Ascending aorta (tissue), 2 donors: ENCODE data around the gene CXCL9. TPM values are rescaled to one million over a fixed set of nuclear protein-coding genes. Genes with fewer than 3 reads are reported as not detected.

ENCODE experiments used
- DNase-seq, 2 donors: peaks; one replicate each; pipeline ENCODE4 v3.0.0-alpha.2; 2019; ENCODE audit warnings: low spot score in 2 of 2
- H3K27ac ChIP-seq, 2 donors: fragments of 200-600 bp; sonication (generic); one replicate each; pipeline ENCODE4 v1.5.1; 2016 to 2017; ENCODE audit warnings: mild to moderate bottlenecking in 1 of 2
- H3K27me3 ChIP-seq: fragments of 200-600 bp; sonication (generic); one replicate; pipeline ENCODE4 v1.5.1; 2017
- H3K36me3 ChIP-seq, 2 donors: fragments of 200-600 bp; sonication (generic); one replicate each; pipeline ENCODE4 v1.5.1; 2016
- H3K4me1 ChIP-seq, 2 donors: fragments of 200-600 bp; sonication (generic); one replicate each; pipeline ENCODE4 v1.5.1; 2016 to 2017; ENCODE audit warnings: mild to moderate bottlenecking in 1 of 2
- H3K4me3 ChIP-seq, 2 donors: fragments of 200-600 bp; sonication (generic); one replicate each; pipeline ENCODE4 v1.5.1; 2016 to 2017; ENCODE audit warnings: mild to moderate bottlenecking in 1 of 2
- H3K9me3 ChIP-seq, 2 donors: fragments of 200-600 bp; sonication (generic); one replicate each; pipeline ENCODE4 v1.5.1; 2016
- intact Hi-C: fragments of 100-400 bp; cut with DNase I; formaldehyde crosslinking; loops from one replicate; pipeline ENCODE4 v1.15.1; 2023
- total RNA-seq: library from RNA; depleted of rRNA; stranded (reverse); fragments of >200 nt; gene quantifications from one replicate; pipeline ENCODE4 v1.1.0, GENCODE V29; 2016
- TF ChIP-seq, protein P1 (sequence below), 3 experiments: fragments of 200-600 bp in 2 of 3; fragments of 450-650 bp in 1 of 3; sonication (generic) in 2 of 3; IDR thresholded peaks; one replicate each; pipeline ENCODE4 v1.5.1; 2016 to 2019; ENCODE audit warnings: antibody characterized with exemption in 3 of 3, mild to moderate bottlenecking in 1 of 3, moderate library complexity in 1 of 3

Gene CXCL9
- total RNA-seq, 1 donor from 2014 or later: 0.21 TPM

DNA sequence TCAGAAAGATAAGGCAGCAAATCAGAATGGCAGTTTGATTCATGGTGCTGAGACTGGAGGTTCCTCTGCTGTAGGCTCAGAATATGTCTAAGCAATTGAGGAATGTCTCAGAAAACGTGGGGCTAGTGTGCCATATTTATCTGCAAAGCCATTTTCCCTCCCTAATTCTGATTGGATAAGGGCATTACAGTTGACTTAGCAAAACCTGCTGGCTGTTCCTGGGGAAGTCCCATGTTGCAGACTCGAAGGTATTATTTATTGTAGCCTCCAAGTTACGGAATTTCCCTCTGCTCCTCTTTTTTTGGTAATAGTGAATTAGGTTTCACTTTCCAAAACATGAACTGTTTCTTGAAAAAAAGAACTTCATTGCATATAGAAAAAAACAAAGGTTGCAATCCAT lies 16.1 kb upstream of the CXCL9 start, which contains the start of gene CXCL10:
TSS of gene CXCL10 (minus strand) at position 109 of the 400 bp plus-strand sequence. CDS start at position 43, 66 bp downstream.
- no peak within 1 kb of the TSS for H3K27ac ChIP-seq
- TF ChIP-seq, protein P1, sequence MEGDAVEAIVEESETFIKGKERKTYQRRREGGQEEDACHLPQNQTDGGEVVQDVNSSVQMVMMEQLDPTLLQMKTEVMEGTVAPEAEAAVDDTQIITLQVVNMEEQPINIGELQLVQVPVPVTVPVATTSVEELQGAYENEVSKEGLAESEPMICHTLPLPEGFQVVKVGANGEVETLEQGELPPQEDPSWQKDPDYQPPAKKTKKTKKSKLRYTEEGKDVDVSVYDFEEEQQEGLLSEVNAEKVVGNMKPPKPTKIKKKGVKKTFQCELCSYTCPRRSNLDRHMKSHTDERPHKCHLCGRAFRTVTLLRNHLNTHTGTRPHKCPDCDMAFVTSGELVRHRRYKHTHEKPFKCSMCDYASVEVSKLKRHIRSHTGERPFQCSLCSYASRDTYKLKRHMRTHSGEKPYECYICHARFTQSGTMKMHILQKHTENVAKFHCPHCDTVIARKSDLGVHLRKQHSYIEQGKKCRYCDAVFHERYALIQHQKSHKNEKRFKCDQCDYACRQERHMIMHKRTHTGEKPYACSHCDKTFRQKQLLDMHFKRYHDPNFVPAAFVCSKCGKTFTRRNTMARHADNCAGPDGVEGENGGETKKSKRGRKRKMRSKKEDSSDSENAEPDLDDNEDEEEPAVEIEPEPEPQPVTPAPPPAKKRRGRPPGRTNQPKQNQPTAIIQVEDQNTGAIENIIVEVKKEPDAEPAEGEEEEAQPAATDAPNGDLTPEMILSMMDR (IDR thresholded peaks at IDR 0.05): no peak
- H3K4me1 ChIP-seq: no peaks in the 10 kb centered on the region
- H3K36me3 ChIP-seq: no peaks in the 10 kb centered on the region
- intact Hi-C loops: no loop called here
- no peak for DNase-seq
- no peak within 1 kb of the TSS for H3K4me3 ChIP-seq
- no peaks in the 10 kb centered on the region for H3K9me3 ChIP-seq
- H3K27me3 ChIP-seq: no peaks in the 10 kb centered on the region

DNA sequence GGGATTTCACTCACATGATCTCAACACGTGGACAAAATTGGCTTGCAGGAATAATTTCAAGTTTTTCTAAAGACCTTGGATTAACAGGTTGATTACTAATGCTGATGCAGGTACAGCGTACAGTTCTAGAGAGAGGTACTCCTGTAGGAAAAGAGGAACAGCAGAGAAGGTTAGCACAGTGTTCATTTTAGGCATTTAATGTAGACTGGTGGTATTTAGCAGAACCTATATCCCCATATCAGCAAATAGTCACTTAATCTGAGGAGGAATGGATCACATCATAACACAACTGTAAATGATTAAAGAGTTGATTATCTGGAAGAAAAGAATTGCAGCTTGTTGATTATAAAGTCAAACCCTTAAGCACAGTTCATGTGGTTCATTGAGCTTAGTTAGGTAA lies 15.4 kb upstream of the CXCL9 start:
- H3K4me3 ChIP-seq: no peak overlapping the region
- DNase-seq: no peak
- TF ChIP-seq, protein P1 (IDR thresholded peaks at IDR 0.05): no peak
- no peaks in the 10 kb centered on the region for H3K4me1 ChIP-seq
- no peaks in the 10 kb centered on the region for H3K36me3 ChIP-seq
- intact Hi-C loops: no loop called here
- no peak overlapping the region for H3K27ac ChIP-seq
- H3K27me3 ChIP-seq: no peaks in the 10 kb centered on the region
- no peaks in the 10 kb centered on the region for H3K9me3 ChIP-seq

DNA sequence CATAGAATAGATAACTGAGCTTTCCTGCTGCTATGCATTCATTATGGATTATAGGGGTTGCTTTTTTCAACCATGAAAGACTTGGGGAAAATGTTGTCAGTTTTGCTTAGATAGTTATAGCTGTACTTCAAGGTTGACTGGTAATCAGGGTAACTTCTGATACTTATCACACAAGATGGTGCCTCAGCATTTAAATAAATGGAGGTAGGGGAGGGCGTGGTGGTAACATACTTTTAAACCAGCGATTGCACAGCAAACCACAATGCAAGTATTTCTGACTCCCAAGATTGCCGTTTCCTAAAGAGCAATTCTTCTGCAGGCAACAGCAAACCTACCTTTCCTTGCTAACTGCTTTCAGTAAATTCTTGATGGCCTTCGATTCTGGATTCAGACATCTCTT lies 14.7 kb upstream of the CXCL9 start:
- Histone ChIP-seq H3K4me1 (no peaks in the 10 kb centered on the region), H3K27ac (no peak overlapping the region), H3K27me3 (no peaks in the 10 kb centered on the region), H3K4me3 (no peak overlapping the region), H3K9me3 (no peaks in the 10 kb centered on the region), H3K36me3 (no peaks in the 10 kb centered on the region)
- TF ChIP-seq, protein P1 (IDR thresholded peaks at IDR 0.05): no peak
- intact Hi-C loops: no loop called here
- no peak for DNase-seq

DNA sequence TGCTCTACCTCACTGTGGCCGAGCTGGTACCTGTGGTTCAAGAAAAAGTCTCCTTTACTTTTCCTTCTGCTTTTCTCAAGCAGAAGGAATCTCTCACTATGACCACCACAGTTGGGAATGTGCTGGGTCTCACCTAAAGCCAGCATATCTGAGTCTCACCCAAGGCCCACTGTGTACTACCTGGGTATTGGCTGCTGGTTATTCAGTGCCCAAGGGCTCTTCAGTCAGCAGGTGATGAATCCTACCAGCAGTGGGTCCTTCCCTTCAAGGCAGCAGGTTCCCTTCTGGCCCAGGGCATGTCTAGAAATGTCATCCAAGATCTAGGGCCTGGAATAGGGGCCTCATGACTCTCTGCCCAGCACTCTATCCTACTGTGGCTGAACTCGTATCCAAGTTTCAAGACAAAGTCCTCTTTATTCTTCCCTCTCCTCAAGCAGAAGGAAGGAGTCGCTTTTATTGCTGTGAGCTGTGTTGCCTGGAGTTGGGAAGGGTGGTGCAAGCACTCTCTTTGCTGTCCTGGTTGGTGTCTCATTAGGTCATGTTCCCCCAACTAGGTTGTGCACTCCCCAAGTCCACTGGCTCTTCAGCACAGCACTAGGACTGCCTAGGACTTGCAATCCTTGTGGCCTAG lies 9.9 kb upstream of the CXCL9 start:
- no peaks in the 10 kb centered on the region for H3K36me3 ChIP-seq
- no peaks in the 10 kb centered on the region for H3K4me1 ChIP-seq
- intact Hi-C loops: no loop called here
- TF ChIP-seq, protein P1 (IDR thresholded peaks at IDR 0.05): no peak
- DNase-seq: no peak
- H3K27ac ChIP-seq: no peak overlapping the region
- no peaks in the 10 kb centered on the region for H3K9me3 ChIP-seq
- H3K4me3 ChIP-seq: no peak overlapping the region
- H3K27me3 ChIP-seq: no peaks in the 10 kb centered on the region

DNA sequence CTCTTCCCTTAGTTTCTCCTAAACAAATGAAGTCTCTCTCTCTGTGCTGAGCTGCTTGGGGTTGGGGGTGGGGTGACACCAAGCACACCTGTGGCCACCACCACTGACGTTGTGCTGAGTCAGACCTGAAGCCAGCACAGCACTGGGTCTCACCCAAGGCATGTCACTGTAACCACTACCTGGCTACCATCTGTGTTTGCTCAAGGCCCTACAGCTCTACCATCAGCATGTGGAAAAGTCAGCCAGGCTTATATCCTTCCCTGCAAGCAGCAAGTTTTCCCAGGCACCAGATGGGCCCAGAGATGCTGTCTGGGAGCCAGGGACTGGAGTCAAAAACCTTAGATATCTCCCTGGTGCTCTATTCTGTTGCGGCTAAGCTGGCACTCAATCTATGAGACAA lies 9.1 kb upstream of the CXCL9 start:
- Histone ChIP-seq H3K9me3 (no peaks in the 10 kb centered on the region), H3K4me3 (no peak overlapping the region), H3K27me3 (no peaks in the 10 kb centered on the region), H3K4me1 (no peaks in the 10 kb centered on the region), H3K36me3 (no peaks in the 10 kb centered on the region), H3K27ac (no peak overlapping the region)
- TF ChIP-seq, protein P1 (IDR thresholded peaks at IDR 0.05): no peak
- DNase-seq: no peak
- intact Hi-C loops: no loop called here

DNA sequence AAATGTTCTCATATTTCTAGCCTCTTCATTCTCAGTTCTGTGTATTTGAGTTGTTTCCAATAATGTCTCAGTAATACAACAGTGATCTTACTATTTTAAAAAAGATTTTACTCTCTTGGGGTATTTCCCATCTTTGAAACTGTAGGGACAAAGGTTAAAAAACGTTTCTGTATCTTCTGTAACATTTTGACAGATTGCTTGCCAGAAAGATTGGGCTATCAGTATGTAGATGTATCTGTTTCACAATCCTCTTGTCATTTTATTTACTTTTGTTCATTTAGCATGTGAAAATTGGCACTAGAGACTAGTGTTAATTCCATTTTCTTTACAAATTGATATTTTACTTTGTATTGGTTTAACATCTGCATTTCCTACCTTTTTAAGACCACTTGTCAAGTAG lies 6.2 kb upstream of the CXCL9 start:
- H3K4me1 ChIP-seq: no peaks in the 10 kb centered on the region
- TF ChIP-seq, protein P1 (IDR thresholded peaks at IDR 0.05): no peak
- H3K4me3 ChIP-seq: no peak overlapping the region
- intact Hi-C loops: no loop called here
- H3K36me3 ChIP-seq: no peaks in the 10 kb centered on the region
- no peaks in the 10 kb centered on the region for H3K9me3 ChIP-seq
- no peak for DNase-seq
- no peak overlapping the region for H3K27ac ChIP-seq
- H3K27me3 ChIP-seq: no peaks in the 10 kb centered on the region
